Naive thymus-derived CD4-positive, alpha-beta T cell (primary cell): ENCODE results near the gene TRAM2. TPM values are rescaled to one million over a fixed set of nuclear protein-coding genes. Genes with fewer than 3 reads are reported as not detected.

ENCODE experiments used
- ATAC-seq: fragments of 150-1000 bp; cut with Tn5 transposase; 2 replicates; pipeline ENCODE4 v1.10.0; 2021; ENCODE audit warnings: mild to moderate bottlenecking, moderate library complexity
- CTCF ChIA-PET: fragments of 350-600 bp; sonication (Branson Sonifier 250); formaldehyde crosslinking; loops from one replicate; lab custom pipeline; 2021; ENCODE audit warnings: antibody characterized with exemption; lab: Charles Lee
- POLR2A ChIA-PET: fragments of 350-600 bp; sonication (Branson Sonifier 250); formaldehyde crosslinking; loops from one replicate; lab custom pipeline; 2021; ENCODE audit warnings: antibody characterized with exemption, inconsistent platforms; lab: Charles Lee
- DNase-seq, 9 donors: peaks; one replicate each; pipeline versions ENCODE4 v3.0.0 to v3.0.0-alpha.2; 2020 to 2022; ENCODE audit warnings: mixed read lengths in 1 of 9
- H3K27ac ChIP-seq: one replicate; pipeline ENCODE4 v1.7.0; 2013; ENCODE audit warnings: mild to moderate bottlenecking, low read depth, low read length, moderate library complexity
- H3K27me3 ChIP-seq, 2 donors: one replicate each; pipeline ENCODE4 v1.7.0; 2013; ENCODE audit warnings: low read length in 2 of 2, mild to moderate bottlenecking in 2 of 2, moderate library complexity in 2 of 2; ENCODE audit not compliant: control insufficient read depth in 2 of 2, insufficient read depth in 2 of 2
- H3K36me3 ChIP-seq, 3 experiments: 1 replicate in 2 of 3; 2 replicates in 1 of 3; pipeline ENCODE4 v1.7.0; 2013; ENCODE audit warnings: low read length in 3 of 3, mild to moderate bottlenecking in 3 of 3, moderate library complexity in 1 of 3; ENCODE audit not compliant: insufficient read depth in 3 of 3, control insufficient read depth in 2 of 3
- H3K4me1 ChIP-seq, 2 donors: one replicate each; pipeline ENCODE4 v1.7.0; 2013; ENCODE audit warnings: low read length in 2 of 2, mild to moderate bottlenecking in 2 of 2, moderate library complexity in 1 of 2; ENCODE audit not compliant: control insufficient read depth in 2 of 2, insufficient read depth in 2 of 2
- H3K4me3 ChIP-seq: 2 replicates; pipeline ENCODE4 v1.7.0; 2013; ENCODE audit warnings: mild to moderate bottlenecking, low read length
- H3K9me3 ChIP-seq, 3 experiments: 1 replicate in 2 of 3; 2 replicates in 1 of 3; pipeline ENCODE4 v1.7.0; 2013; ENCODE audit warnings: low read length in 3 of 3; ENCODE audit not compliant: control insufficient read depth in 2 of 3
- H3K27ac Mint-ChIP-seq, 9 donors: one replicate each; pipeline ENCODE4 v1.8.0; 2020 to 2022; ENCODE audit warnings: mixed read lengths in 9 of 9, mild to moderate bottlenecking in 8 of 9, moderate library complexity in 5 of 9, inconsistent platforms in 2 of 9
- H3K27me3 Mint-ChIP-seq, 5 donors: one replicate each; pipeline ENCODE4 v1.8.0; 2021 to 2022; ENCODE audit warnings: mixed read lengths in 5 of 5, mild to moderate bottlenecking in 1 of 5
- H3K36me3 Mint-ChIP-seq, 5 donors: one replicate each; pipeline ENCODE4 v1.8.0; 2020 to 2022; ENCODE audit warnings: mixed read lengths in 5 of 5, mild to moderate bottlenecking in 3 of 5, inconsistent platforms in 1 of 5
- H3K4me1 Mint-ChIP-seq, 7 donors: one replicate each; pipeline ENCODE4 v1.8.0; 2020 to 2022; ENCODE audit warnings: mixed read lengths in 7 of 7, mild to moderate bottlenecking in 3 of 7, inconsistent platforms in 1 of 7
- H3K4me3 Mint-ChIP-seq, 10 donors: one replicate each; pipeline ENCODE4 v1.8.0; 2020 to 2022; ENCODE audit warnings: mild to moderate bottlenecking in 10 of 10, mixed read lengths in 10 of 10, moderate library complexity in 6 of 10, inconsistent platforms in 2 of 10
- H3K9me3 Mint-ChIP-seq, 11 donors: one replicate each; pipeline ENCODE4 v1.8.0; 2020 to 2022; ENCODE audit warnings: mixed read lengths in 11 of 11, mild to moderate bottlenecking in 4 of 11, inconsistent platforms in 1 of 11, moderate library complexity in 1 of 11
- intact Hi-C, 2 donors: fragments of 100-400 bp; cut with micrococcal nuclease; formaldehyde crosslinking; loops; one replicate each; pipeline ENCODE4 v1.15.1; 2023
- polyA plus RNA-seq, 2 donors: library from polyadenylated mRNA; unstranded; fragments of 300-500 nt; fragmentation: Illumina TruSeq; gene quantifications; one replicate each; pipeline ENCODE4 v1.2.3, GENCODE V29; 2021
- total RNA-seq, 6 experiments: library from RNA in 5 of 6; stranded (reverse) in 5 of 6; gene quantifications; 1 replicate in 5 of 6; 2 replicates in 1 of 6; pipeline ENCODE4 v1.2.3 and lab custom pipeline; 2021 to 2026

The TRAM2 gene
- total and polyA plus RNA-seq, 7 experiments from 2014 or later = 3.2 to 10.9 (median 10.3) TPM

DNA sequence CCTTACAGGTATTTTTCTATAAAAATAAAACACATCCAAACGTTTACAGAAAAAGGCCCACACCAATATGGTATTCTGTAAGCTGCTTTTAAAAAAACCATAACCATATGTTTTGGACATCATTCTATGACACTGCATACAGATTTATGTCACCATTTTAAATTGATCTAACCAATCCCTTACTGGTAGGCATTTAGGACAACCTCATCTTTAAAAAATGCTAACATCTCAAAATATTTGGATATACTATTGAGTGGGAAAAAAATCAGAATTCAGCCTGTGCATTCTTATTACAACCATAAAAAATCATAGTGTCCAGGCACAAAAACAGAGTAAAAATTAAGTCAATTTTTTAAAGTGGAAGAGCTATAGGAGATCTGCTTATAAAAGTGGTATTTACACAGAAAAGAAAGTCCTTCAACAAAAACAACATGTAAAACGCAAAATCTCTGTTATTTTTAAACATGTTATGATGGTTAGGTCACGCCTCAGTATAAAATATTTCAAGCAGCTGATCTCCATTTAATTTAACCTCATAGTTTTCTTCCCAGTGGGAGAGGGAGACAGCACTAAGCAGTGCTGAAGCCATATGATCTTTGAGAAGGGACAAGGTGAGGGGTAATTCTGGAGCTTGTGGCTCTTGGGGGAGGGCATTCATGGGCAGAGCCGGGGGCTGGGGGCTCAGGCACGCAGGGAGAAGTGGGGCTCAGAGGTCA is 21.2 kb downstream of the TRAM2 start:
- peak overlapping the region in 1 of 9 donors; percentile 36 for H3K27ac Mint-ChIP-seq

DNA sequence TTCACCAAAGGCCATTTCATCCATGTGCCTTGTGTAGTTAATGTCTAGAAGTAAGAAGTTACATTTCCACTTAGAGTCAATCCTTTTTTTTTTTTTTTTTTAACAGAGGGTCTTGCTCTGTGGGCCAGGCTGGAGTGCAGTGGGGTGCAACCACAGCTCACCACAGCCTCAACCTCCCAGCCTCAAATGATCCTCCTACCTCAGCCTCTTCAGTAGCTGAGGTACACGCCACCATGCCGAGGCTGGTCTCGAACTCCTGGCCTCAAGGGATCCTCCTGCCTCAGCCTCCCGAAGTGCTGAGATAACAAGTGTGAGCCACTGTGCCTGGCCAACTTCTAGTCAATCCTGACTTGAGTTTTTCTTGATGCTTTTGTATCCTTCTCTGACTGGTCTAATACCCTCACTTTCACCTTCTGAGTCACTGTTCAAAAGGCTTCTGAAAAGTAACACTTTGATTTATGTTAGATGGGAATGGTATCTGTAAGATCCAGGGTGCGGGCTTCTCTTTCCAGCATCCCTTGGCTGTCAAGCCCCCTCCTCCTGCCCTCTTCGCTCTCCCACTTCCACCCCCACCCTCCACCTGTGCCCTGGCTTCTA is 22.1 kb downstream of the TRAM2 start:
- Mint-ChIP-seq H3K4me3 (no peak overlapping the region), H3K4me1 (peaks cover 0 to 43% (median 29%) of the 10 kb centered on the region in 7 donors), H3K27ac (no peak overlapping the region), H3K36me3 (peaks cover 0 to 22% (median 4%) of the 10 kb centered on the region in 5 donors), H3K9me3 (no peaks in the 10 kb centered on the region), H3K27me3 (no peaks in the 10 kb centered on the region)
- no peaks in the 10 kb centered on the region for H3K27me3 ChIP-seq
- no peak overlapping the region for H3K4me3 ChIP-seq
- no peaks in the 10 kb centered on the region for H3K36me3 ChIP-seq
- intact Hi-C loops = no loop called here
- DNase-seq (no peak), ATAC-seq (no peak)
- no peak overlapping the region for H3K27ac ChIP-seq
- H3K4me1 ChIP-seq = no peaks in the 10 kb centered on the region
- CTCF ChIA-PET = no interaction called here
- H3K9me3 ChIP-seq = no peaks in the 10 kb centered on the region
- POLR2A ChIA-PET = no interaction called here

More for the DNA sequence above, 21.2 kb downstream of the TRAM2 start:
- ChIA-PET POLR2A (no interaction called here), CTCF (no interaction called here)
- H3K9me3 ChIP-seq = no peaks in the 10 kb centered on the region
- ATAC-seq (no peak), DNase-seq (no peak)
- peaks cover 0 to 18% (median 4%) of the 10 kb centered on the region in 5 donors for H3K36me3 Mint-ChIP-seq
- no peak overlapping the region for H3K4me3 ChIP-seq
- no peaks in the 10 kb centered on the region for H3K36me3 ChIP-seq
- intact Hi-C loops = no loop called here
- H3K4me1 ChIP-seq = no peaks in the 10 kb centered on the region
- no peaks in the 10 kb centered on the region for H3K9me3 Mint-ChIP-seq
- no peaks in the 10 kb centered on the region for H3K27me3 ChIP-seq
- no peak overlapping the region for H3K4me3 Mint-ChIP-seq
- no peaks in the 10 kb centered on the region for H3K27me3 Mint-ChIP-seq
- no peak overlapping the region for H3K27ac ChIP-seq
- peaks cover 0 to 42% (median 25%) of the 10 kb centered on the region in 7 donors for H3K4me1 Mint-ChIP-seq

DNA sequence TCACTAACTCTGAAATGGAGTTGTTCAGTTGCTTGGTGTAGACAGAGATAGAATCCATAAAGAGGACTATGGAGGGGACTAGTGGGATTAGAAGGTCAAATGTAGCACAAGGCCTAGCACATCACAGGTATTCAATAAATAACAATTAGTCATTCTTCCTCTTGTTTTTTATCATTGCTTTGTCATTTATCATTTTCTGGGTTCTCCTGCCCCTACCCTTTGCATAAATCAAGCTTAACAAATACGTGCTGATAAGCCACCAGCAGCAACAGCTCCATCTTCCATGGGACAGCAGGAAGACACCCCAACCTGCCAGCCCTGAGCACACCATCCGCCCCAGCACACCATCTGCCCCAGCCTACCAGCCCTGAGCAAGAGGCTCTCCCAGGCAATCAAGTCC is 23.1 kb downstream of the TRAM2 start:
- peaks cover 0 to 19% (median 7%) of the 10 kb centered on the region in 5 donors for H3K36me3 Mint-ChIP-seq
- POLR2A ChIA-PET = no interaction called here
- Histone ChIP-seq H3K9me3 (no peaks in the 10 kb centered on the region), H3K27me3 (no peaks in the 10 kb centered on the region), H3K4me1 (no peaks in the 10 kb centered on the region), H3K36me3 (no peaks in the 10 kb centered on the region), H3K27ac (no peak overlapping the region), H3K4me3 (no peak overlapping the region)
- peaks cover 0 to 41% (median 32%) of the 10 kb centered on the region in 7 donors for H3K4me1 Mint-ChIP-seq
- H3K27me3 Mint-ChIP-seq = no peaks in the 10 kb centered on the region
- intact Hi-C loops = no loop called here
- CTCF ChIA-PET = no interaction called here
- no peak overlapping the region for H3K27ac Mint-ChIP-seq
- H3K9me3 Mint-ChIP-seq = no peaks in the 10 kb centered on the region
- no peak for ATAC-seq
- no peak overlapping the region for H3K4me3 Mint-ChIP-seq
- no peak for DNase-seq

DNA sequence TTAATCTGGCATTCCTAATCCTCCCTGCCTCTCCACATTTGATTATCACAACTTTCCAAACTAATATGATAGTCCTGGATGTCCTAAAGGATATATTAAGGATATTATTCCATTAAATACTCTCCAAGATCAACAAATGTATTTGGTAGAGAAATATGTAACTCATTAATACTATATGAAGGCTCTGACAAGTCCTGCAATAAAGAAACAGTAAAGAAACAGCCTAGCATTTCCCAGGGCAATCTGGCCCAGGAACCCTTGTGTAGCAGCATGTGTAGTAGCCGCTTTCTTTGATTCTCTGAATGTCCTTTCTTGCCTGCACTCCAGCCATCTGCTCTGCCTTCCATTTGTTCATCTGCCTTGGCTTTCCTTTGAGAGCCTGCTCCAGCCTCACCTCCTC is 23.7 kb downstream of the TRAM2 start:
- H3K4me1 Mint-ChIP-seq = peaks cover 0 to 44% (median 32%) of the 10 kb centered on the region in 7 donors
- H3K4me3 ChIP-seq = no peak overlapping the region
- CTCF ChIA-PET = interaction anchor here (0.6 kb wide), 1 partner anchor 32 kb away, joined by 4 read pairs; no protein-coding TSS in a partner anchor
- no peaks in the 10 kb centered on the region for H3K27me3 ChIP-seq
- H3K36me3 Mint-ChIP-seq = peaks cover 0 to 19% (median 7%) of the 10 kb centered on the region in 5 donors
- no peak overlapping the region for H3K27ac Mint-ChIP-seq
- no peak overlapping the region for H3K27ac ChIP-seq
- ATAC-seq (no peak), DNase-seq (no peak)
- no peak overlapping the region for H3K4me3 Mint-ChIP-seq
- H3K4me1 ChIP-seq = no peaks in the 10 kb centered on the region
- no peaks in the 10 kb centered on the region for H3K36me3 ChIP-seq
- no peaks in the 10 kb centered on the region for H3K9me3 Mint-ChIP-seq
- no peaks in the 10 kb centered on the region for H3K9me3 ChIP-seq
- H3K27me3 Mint-ChIP-seq = no peaks in the 10 kb centered on the region
- POLR2A ChIA-PET = interaction anchor here (0.7 kb wide), 1 partner anchor 22 kb away, joined by 3 read pairs; no protein-coding TSS in a partner anchor
- intact Hi-C loops = no loop called here

DNA sequence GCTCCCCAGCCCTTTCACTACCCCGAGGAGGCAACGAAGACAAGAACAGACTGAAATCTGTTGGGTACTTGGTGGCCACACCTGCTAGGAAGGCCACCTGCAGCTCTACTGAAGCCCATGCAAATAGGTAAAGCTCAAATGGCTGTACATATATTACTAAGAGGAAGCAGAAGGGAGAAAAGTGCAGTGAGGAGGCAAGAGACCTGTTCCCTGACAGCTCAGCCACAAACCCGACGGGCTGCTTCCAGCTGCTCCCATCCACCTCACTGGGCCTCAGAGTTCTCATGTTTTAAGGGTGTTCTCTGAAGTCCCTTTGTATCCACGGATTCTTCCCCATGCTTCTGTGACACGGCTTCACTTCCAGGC is 24.6 kb downstream of the TRAM2 start:
- H3K27ac Mint-ChIP-seq = peak overlapping the region in 1 of 9 donors; percentile 41
- intact Hi-C loops = no loop called here
- Histone ChIP-seq H3K27me3 (no peaks in the 10 kb centered on the region), H3K4me1 (no peaks in the 10 kb centered on the region), H3K36me3 (no peaks in the 10 kb centered on the region), H3K27ac (no peak overlapping the region), H3K4me3 (no peak overlapping the region), H3K9me3 (no peaks in the 10 kb centered on the region)
- ATAC-seq = no peak
- H3K4me1 Mint-ChIP-seq = peaks cover 0 to 50% (median 31%) of the 10 kb centered on the region in 7 donors
- no peak for DNase-seq
- H3K4me3 Mint-ChIP-seq = no peak overlapping the region
- H3K36me3 Mint-ChIP-seq = peaks cover 0 to 19% (median 7%) of the 10 kb centered on the region in 5 donors
- CTCF ChIA-PET = no interaction called here
- POLR2A ChIA-PET = no interaction called here
- no peaks in the 10 kb centered on the region for H3K27me3 Mint-ChIP-seq
- no peaks in the 10 kb centered on the region for H3K9me3 Mint-ChIP-seq

DNA sequence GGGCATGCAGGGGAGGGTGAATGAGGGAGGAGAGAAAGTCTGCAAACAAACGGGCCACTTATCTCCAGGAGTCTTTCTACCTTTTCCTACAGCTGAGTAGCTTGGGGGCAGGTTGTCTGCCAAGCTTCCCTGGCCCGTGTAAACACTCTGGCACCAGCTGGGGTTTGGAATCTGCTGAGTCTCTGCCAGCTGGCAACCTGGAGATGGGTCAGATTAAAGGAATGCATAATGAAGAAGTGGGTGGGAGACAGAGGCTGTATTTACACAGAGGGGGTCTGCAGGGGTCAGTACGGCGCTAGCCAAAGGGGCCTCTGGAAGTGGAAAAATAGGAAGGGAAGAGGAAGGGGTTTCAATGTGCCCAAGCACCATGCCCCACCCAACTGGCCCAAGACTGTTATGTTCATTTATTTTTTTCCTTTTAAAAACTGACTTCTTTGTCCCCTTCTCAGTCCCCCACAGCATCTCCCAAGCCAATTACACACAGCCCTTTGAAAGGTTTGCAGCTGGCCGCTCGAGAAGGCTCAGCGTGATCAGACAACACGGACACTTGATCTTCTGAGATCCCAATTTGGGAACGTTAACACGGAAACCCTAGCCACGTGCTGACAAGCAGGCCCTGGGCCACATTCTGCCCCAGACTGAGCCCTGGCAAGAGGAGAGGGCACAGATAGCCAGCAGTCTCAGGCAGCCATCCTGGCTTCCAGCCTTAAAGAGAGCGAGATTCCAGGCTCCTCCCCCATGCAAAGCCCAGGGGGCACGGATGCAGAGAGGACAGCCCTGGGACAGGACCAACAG is 25.2 kb downstream of the TRAM2 start:
- H3K36me3 Mint-ChIP-seq = peaks cover 0 to 19% (median 7%) of the 10 kb centered on the region in 5 donors
- peaks cover 0 to 55% (median 35%) of the 10 kb centered on the region in 7 donors for H3K4me1 Mint-ChIP-seq
- H3K27ac ChIP-seq = no peak overlapping the region
- no peak overlapping the region for H3K4me3 ChIP-seq
- H3K36me3 ChIP-seq = no peaks in the 10 kb centered on the region
- intact Hi-C loops = no loop called here
- no peaks in the 10 kb centered on the region for H3K4me1 ChIP-seq
- no peaks in the 10 kb centered on the region for H3K9me3 ChIP-seq
- CTCF ChIA-PET = no interaction called here
- peak overlapping the region in 1 of 9 donors; percentile 41 for H3K27ac Mint-ChIP-seq
- DNase-seq = no peak
- no peaks in the 10 kb centered on the region for H3K27me3 Mint-ChIP-seq
- H3K27me3 ChIP-seq = no peaks in the 10 kb centered on the region
- no peak for ATAC-seq
- H3K9me3 Mint-ChIP-seq = no peaks in the 10 kb centered on the region
- POLR2A ChIA-PET = no interaction called here
- no peak overlapping the region for H3K4me3 Mint-ChIP-seq
